ENCODE data around the gene NFE2L2. TPM values are rescaled to one million over a fixed set of nuclear protein-coding genes. Genes with fewer than 3 reads are reported as not detected.

Gene NFE2L2
- total and polyA plus RNA-seq, 2 donors (not counting 1 experiment from before 2014, with no cell fraction given) = 142 to 166 TPM

- no peak for DNase-seq (ENCODE audit: low read depth in 2 of 2)
- TF ChIP-seq CTCF (conservative IDR thresholded peaks at IDR 0.05 in 1 of 2, IDR thresholded peaks at IDR 0.05 in 1 of 2; ENCODE audit: low read depth in 1 of 2, low read length in 2 of 2) (no peak), EZH2 (IDR thresholded peaks at IDR 0.05; ENCODE audit: low read length, missing control alignments) (no peak)
- no peaks in the 10 kb centered on the region for H3K9me3 ChIP-seq (ENCODE audit: control insufficient read depth, insufficient read depth, low read depth, low read length)
- H4K20me1 ChIP-seq (ENCODE audit: control insufficient read depth, extremely low read depth, insufficient read depth, low read length) = no peaks in the 10 kb centered on the region
- H3K36me3 ChIP-seq (ENCODE audit: control insufficient read depth, insufficient read depth, low read length) = no peaks in the 10 kb centered on the region
- no peaks in the 10 kb centered on the region for H3K27me3 ChIP-seq (ENCODE audit: control insufficient read depth, insufficient read depth, low read length)
- peaks cover 92% of the 10 kb centered on the region for H3K79me2 ChIP-seq (ENCODE audit: control insufficient read depth, insufficient read depth, low read length)
- H3K4me1 ChIP-seq (ENCODE audit: control insufficient read depth, extremely low read depth, insufficient read depth, low read length) = peaks cover 25% of the 10 kb centered on the region
- H3K27ac ChIP-seq (ENCODE audit: insufficient read depth, low read length) = no peak overlapping the region
- no peak overlapping the region for H3K4me2 ChIP-seq (ENCODE audit: extremely low read depth, insufficient read depth, low read length)
- H3K9ac ChIP-seq (ENCODE audit: insufficient read depth, low read length) = no peak overlapping the region
- no peak overlapping the region for H3K4me3 ChIP-seq (replicated peaks in 1 of 4; ENCODE audit: control extremely low read depth in 1 of 4, insufficient read depth in 1 of 4, low read depth in 3 of 4, low read length in 4 of 4)
- H2AFZ ChIP-seq (ENCODE audit: low read length) = no peak overlapping the region
Observed at GRCh38 chr2:177237932-177238331, 26.6 kb downstream of the NFE2L2 start.

DNA sequence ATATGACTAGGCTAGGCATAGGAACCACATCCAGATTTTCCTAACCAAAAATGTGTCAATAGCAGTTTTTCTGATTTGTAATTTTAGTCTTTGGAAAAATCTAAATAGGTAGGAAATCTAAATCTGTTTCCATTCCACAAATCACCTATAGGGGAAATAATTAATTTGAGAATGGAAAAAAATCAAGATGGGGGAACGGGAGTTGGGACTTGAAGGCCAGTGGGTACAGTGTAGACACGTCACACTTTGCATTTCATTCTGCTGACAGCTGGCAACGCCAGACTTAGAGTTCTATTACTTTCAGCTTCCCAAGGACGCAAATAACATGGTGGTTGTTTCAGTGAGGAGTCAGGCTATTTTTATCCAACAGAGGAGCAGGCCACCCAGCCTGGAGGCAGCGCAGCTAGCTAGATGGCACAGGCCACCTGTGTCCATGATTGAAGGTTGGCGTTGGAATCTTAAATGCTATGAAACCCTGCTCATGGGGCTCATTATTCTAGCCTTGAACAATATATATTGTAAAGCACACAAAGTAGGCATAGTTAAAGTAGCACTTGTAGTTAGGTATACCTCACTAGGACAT is 28.6 kb downstream of the NFE2L2 start:
- DNase-seq (ENCODE audit: low read depth in 2 of 2) = no peak
- Histone ChIP-seq H3K4me3 (replicated peaks in 1 of 4; ENCODE audit: control extremely low read depth in 1 of 4, insufficient read depth in 1 of 4, low read depth in 3 of 4, low read length in 4 of 4) (no peak overlapping the region), H3K4me2 (ENCODE audit: extremely low read depth, insufficient read depth, low read length) (no peak overlapping the region), H3K79me2 (ENCODE audit: control insufficient read depth, insufficient read depth, low read length) (peaks cover 84% of the 10 kb centered on the region), H2AFZ (ENCODE audit: low read length) (no peak overlapping the region), H3K36me3 (ENCODE audit: control insufficient read depth, insufficient read depth, low read length) (peaks cover 7% of the 10 kb centered on the region), H3K27ac (ENCODE audit: insufficient read depth, low read length) (no peak overlapping the region), H4K20me1 (ENCODE audit: control insufficient read depth, extremely low read depth, insufficient read depth, low read length) (no peaks in the 10 kb centered on the region), H3K4me1 (ENCODE audit: control insufficient read depth, extremely low read depth, insufficient read depth, low read length) (peaks cover 16% of the 10 kb centered on the region), H3K9ac (ENCODE audit: insufficient read depth, low read length) (no peak overlapping the region), H3K9me3 (ENCODE audit: control insufficient read depth, insufficient read depth, low read depth, low read length) (no peaks in the 10 kb centered on the region), H3K27me3 (ENCODE audit: control insufficient read depth, insufficient read depth, low read length) (no peaks in the 10 kb centered on the region)
- TF ChIP-seq CTCF (conservative IDR thresholded peaks at IDR 0.05 in 1 of 2, IDR thresholded peaks at IDR 0.05 in 1 of 2; ENCODE audit: low read depth in 1 of 2, low read length in 2 of 2) = no peak
- TF ChIP-seq EZH2 (IDR thresholded peaks at IDR 0.05; ENCODE audit: low read length, missing control alignments) = no peak

DNA sequence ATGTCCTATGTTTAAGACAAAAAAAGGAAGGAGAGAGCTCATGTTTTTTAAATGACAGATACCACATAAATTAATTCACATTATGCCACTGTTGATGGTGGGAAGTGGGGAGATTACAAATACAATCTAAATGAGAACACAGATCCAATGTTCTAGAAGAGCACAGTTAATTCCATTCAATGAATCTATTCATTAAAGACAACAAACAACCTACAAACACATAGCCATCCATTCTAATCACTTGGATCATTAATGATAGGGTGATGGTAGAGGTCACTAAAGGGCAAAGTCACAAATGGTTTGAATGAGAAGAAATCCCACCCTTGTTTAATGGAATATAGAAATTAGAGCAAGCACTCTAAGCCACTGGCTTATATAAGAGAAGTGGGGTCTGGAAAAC is 30.3 kb downstream of the NFE2L2 start:
- Histone ChIP-seq H3K27me3 (ENCODE audit: control insufficient read depth, insufficient read depth, low read length) (no peaks in the 10 kb centered on the region), H3K9ac (ENCODE audit: insufficient read depth, low read length) (no peak overlapping the region), H3K36me3 (ENCODE audit: control insufficient read depth, insufficient read depth, low read length) (peaks cover 12% of the 10 kb centered on the region), H3K4me1 (ENCODE audit: control insufficient read depth, extremely low read depth, insufficient read depth, low read length) (peaks cover 4% of the 10 kb centered on the region), H3K4me2 (ENCODE audit: extremely low read depth, insufficient read depth, low read length) (no peak overlapping the region), H3K4me3 (replicated peaks in 1 of 4; ENCODE audit: control extremely low read depth in 1 of 4, insufficient read depth in 1 of 4, low read depth in 3 of 4, low read length in 4 of 4) (no peak overlapping the region), H2AFZ (ENCODE audit: low read length) (no peak overlapping the region), H4K20me1 (ENCODE audit: control insufficient read depth, extremely low read depth, insufficient read depth, low read length) (no peaks in the 10 kb centered on the region), H3K79me2 (ENCODE audit: control insufficient read depth, insufficient read depth, low read length) (peaks cover 69% of the 10 kb centered on the region), H3K27ac (ENCODE audit: insufficient read depth, low read length) (no peak overlapping the region), H3K9me3 (ENCODE audit: control insufficient read depth, insufficient read depth, low read depth, low read length) (no peaks in the 10 kb centered on the region)
- no peak for DNase-seq (ENCODE audit: low read depth in 2 of 2)
- TF ChIP-seq EZH2 (IDR thresholded peaks at IDR 0.05; ENCODE audit: low read length, missing control alignments) = no peak
- TF ChIP-seq CTCF (conservative IDR thresholded peaks at IDR 0.05 in 1 of 2, IDR thresholded peaks at IDR 0.05 in 1 of 2; ENCODE audit: low read depth in 1 of 2, low read length in 2 of 2) = no peak

All from fibroblast of lung (primary cell).